Activated T-helper 2 cell treated with anti-CD3 and anti-CD28 coated beads, Interferon-gamma antibody, Interleukin-2, Interleukin-4, amounts not matched to agents 10 μg/mL and 5 μg/mL and 100 μg/mL, durations not matched to agents 14 hours and 24 hours and 36 hours (primary cell): ENCODE measurements around the gene TTN. TPM values are rescaled to one million over a fixed set of nuclear protein-coding genes. Genes with fewer than 3 reads are reported as not detected.
A peak's percentile ranks its signal among the peaks of the same experiment; 100 is the strongest.
"Not testable (repeated sequence)": the region's sequence is repeated elsewhere in the genome, so short reads cannot be mapped to it uniquely, and the experiment has no call there.

Experiments
- DNase-seq: peaks from one replicate; pipeline ENCODE4 v3.0.0; 2021; ENCODE audit warnings: low spot score
- H3K27ac Mint-ChIP-seq: one replicate; pipeline ENCODE4 v1.8.0; 2021; ENCODE audit warnings: mixed read lengths
- H3K27me3 Mint-ChIP-seq: one replicate; pipeline ENCODE4 v1.8.0; 2021; ENCODE audit warnings: low read depth, mixed read lengths
- H3K36me3 Mint-ChIP-seq: one replicate; pipeline ENCODE4 v1.8.0; 2021; ENCODE audit warnings: low read depth, mixed read lengths
- H3K4me1 Mint-ChIP-seq: one replicate; pipeline ENCODE4 v1.8.0; 2021; ENCODE audit warnings: low read depth, mixed read lengths
- H3K4me3 Mint-ChIP-seq: one replicate; pipeline ENCODE4 v1.8.0; 2021; ENCODE audit warnings: low read depth, mild to moderate bottlenecking, moderate library complexity, mixed read lengths
- H3K9me3 Mint-ChIP-seq: one replicate; pipeline ENCODE4 v1.8.0; 2021; ENCODE audit warnings: mixed read lengths
- intact Hi-C: fragments of 100-400 bp; cut with micrococcal nuclease; formaldehyde crosslinking; loops from one replicate; pipeline ENCODE4 v1.15.1; 2023
- total RNA-seq: library from RNA; stranded (reverse); gene quantifications from 2 replicates; pipeline ENCODE4 v1.2.3, GENCODE V29; 2022

The TTN gene
- total RNA-seq, 1 donor from 2014 or later: 3.7 TPM

DNA sequence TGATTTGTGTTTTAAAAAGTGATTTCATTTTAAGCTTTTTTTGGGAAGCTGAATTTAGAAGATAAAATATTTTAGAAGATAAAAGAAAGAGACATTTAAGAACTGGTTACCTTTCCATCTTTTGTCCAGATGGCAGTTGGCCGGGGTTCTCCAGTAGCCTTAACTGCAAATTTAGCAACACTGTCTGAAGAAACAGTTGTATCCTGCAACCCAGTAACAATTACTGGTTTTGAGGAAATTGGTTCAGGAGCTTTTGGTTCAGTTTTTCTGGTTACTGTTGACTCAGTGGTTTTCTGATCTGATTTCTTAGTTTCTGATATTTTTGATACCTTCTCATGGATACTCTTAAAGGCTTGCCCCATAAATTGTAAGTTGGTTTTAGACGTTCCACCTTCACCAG is 277.1 kb downstream of the TTN start:
- Mint-ChIP-seq H3K27ac (peak overlapping the region; percentile 76), H3K4me1 (peaks cover 66% of the 10 kb centered on the region), H3K36me3 (peaks cover 66% of the 10 kb centered on the region), H3K9me3 (peaks cover 3% of the 10 kb centered on the region), H3K4me3 (peak overlapping the region; percentile 27), H3K27me3 (no peaks in the 10 kb centered on the region)
- no peak for DNase-seq
- intact Hi-C loops: loop anchor here (1.0 to 5.0 kb wide), 6 partner anchors 8 to 737 kb away; partner anchors contain the start of genes PJVK and PRKRA

DNA sequence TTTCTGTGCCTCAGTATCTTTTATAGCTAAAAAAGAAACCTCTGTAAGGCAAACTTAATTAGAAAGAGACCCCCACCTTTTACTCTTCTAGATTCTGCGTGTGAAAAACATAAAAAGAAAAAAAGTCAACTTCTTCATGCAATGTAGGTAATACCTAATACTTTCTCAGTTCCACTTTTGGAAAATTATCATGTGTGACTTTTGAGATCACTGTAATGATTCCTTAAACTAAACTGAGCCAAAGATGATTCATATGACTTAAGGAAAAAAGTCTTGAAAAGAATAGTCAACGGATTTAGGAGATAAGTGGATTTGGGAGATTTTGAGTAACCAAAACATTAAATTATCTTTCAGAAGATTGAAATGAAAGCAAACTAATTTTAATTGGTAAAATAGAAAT is 278.0 kb downstream of the TTN start:
- DNase-seq: no peak
- peaks cover 59% of the 10 kb centered on the region for H3K36me3 Mint-ChIP-seq
- peaks cover 3% of the 10 kb centered on the region for H3K9me3 Mint-ChIP-seq
- intact Hi-C loops: no loop called here
- no peak overlapping the region for H3K4me3 Mint-ChIP-seq
- H3K27ac Mint-ChIP-seq: no peak overlapping the region
- no peaks in the 10 kb centered on the region for H3K27me3 Mint-ChIP-seq
- peaks cover 67% of the 10 kb centered on the region for H3K4me1 Mint-ChIP-seq

DNA sequence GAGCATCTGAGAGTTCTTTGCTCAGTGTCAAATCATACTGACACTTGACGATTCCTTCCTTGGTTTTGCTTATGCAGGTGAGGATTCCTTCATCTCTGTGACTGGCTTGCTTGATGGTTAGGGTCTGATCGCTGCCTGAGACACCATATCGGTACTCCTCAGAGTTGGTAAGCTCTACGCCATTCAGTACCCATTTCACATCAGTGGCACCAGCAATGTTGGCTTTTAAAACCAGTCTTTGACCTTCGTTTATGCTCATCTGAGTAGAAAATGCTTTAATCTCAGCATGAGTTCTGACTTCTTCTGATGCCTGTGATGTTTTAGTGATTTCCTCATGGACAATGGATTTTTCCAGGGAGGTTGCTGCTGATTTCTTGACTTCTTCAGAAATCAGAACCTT is 278.6 kb downstream of the TTN start:
- no peaks in the 10 kb centered on the region for H3K27me3 Mint-ChIP-seq

DNA sequence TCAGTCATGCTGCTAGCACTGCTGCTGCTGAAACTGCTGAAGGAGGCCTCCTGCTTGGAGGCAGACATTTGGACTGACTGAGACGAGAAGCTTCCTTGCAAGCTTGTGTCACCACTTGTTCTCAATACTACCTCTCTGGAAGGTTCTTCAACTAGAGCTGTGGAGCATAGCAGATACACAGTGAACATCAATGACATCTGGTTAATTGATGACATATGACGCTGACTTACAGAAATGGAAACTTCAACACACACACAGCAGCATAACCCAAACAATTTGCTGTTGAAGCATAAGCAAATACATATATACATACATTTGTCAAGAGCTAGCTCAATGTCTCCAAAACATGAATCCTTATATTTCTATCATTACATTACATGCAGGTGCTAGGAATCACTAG is 279.6 kb downstream of the TTN start:
- no peak overlapping the region for H3K4me3 Mint-ChIP-seq

More for the DNA sequence above, 278.6 kb downstream of the TTN start:
- no peak overlapping the region for H3K4me3 Mint-ChIP-seq
- no peak overlapping the region for H3K27ac Mint-ChIP-seq
- peaks cover 3% of the 10 kb centered on the region for H3K9me3 Mint-ChIP-seq
- H3K36me3 Mint-ChIP-seq: peaks cover 57% of the 10 kb centered on the region
- DNase-seq: no peak
- intact Hi-C loops: no loop called here
- peaks cover 68% of the 10 kb centered on the region for H3K4me1 Mint-ChIP-seq

DNA sequence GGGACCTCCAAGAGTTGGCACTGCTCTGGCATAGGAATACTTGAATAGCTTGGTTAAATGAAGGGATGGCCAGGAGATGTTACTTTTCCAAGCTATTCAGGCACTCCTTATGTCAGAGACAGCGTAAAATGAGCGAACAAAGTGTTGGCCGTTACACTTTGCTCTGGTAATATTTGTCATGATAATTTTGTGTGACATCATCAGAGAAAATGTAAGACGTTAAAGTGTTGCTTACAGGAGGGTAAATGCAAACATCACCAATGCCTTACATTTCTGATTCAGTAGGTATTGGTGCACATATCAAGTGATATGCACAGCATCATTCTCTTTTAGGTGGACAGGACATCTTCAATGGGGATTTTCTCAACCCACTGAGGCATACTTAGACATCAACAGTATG is 281.0 kb downstream of the TTN start:
- Mint-ChIP-seq H3K4me1 (peaks cover 72% of the 10 kb centered on the region), H3K27ac (no peak overlapping the region), H3K36me3 (peaks cover 52% of the 10 kb centered on the region), H3K4me3 (no peak overlapping the region), H3K9me3 (peaks cover 3% of the 10 kb centered on the region), H3K27me3 (no peaks in the 10 kb centered on the region)
- no peak for DNase-seq
- intact Hi-C loops: no loop called here

More for the DNA sequence above, 279.6 kb downstream of the TTN start:
- Mint-ChIP-seq H3K9me3 (peaks cover 3% of the 10 kb centered on the region), H3K27ac (peak overlapping the region; percentile 21), H3K27me3 (no peaks in the 10 kb centered on the region), H3K36me3 (peaks cover 54% of the 10 kb centered on the region), H3K4me1 (peaks cover 72% of the 10 kb centered on the region)
- DNase-seq: no peak
- intact Hi-C loops: no loop called here

DNA sequence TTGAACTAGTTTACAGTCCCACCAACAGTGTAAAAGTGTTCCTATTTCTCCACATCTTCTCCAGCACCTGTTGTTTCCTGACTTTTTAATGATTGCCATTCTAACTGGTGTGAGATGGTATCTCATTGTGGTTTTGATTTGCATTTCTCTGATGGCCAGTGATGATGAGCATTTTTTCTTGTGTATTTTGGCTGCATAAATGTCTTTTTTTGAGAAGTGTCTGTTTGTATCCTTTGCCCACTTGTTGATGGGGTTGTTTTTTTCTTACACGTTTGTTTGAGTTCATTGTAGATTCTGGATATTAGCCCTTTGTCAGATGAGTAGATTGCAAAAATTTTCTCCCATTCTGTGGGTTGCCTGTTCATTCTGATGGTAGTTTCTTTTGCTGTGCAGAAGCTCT is 281.8 kb downstream of the TTN start:
- H3K4me3 Mint-ChIP-seq: peak overlapping the region; percentile 71
- H3K27ac Mint-ChIP-seq: peak overlapping the region; percentile 69
- H3K27me3 Mint-ChIP-seq, intact Hi-C loops, DNase-seq, H3K9me3 Mint-ChIP-seq: not testable (repeated sequence)
- peaks cover 70% of the 10 kb centered on the region for H3K4me1 Mint-ChIP-seq
- peaks cover 53% of the 10 kb centered on the region for H3K36me3 Mint-ChIP-seq

DNA sequence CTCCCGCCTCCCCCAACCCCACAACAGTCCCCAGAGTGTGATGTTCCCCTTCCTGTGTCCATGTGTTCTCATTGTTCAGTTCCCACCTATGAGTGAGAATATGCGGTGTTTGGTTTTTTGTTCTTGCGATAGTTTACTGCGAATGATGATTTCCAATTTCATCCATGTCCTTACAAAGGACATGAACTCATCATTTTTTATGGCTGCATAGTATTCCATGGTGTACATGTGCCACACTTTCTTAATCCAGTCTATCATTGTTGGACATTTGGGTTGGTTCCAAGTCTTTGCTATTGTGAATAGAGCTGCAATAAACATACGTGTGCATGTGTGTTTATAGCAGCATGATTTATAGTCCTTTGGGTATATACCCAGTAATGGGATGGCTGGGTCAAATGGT is 282.2 kb downstream of the TTN start:
- intact Hi-C loops, H3K9me3 Mint-ChIP-seq, H3K27me3 Mint-ChIP-seq, H3K27ac Mint-ChIP-seq, DNase-seq: not testable (repeated sequence)
- Mint-ChIP-seq H3K4me1 (peaks cover 69% of the 10 kb centered on the region), H3K36me3 (peaks cover 53% of the 10 kb centered on the region), H3K4me3 (peak overlapping the region; percentile 45)

DNA sequence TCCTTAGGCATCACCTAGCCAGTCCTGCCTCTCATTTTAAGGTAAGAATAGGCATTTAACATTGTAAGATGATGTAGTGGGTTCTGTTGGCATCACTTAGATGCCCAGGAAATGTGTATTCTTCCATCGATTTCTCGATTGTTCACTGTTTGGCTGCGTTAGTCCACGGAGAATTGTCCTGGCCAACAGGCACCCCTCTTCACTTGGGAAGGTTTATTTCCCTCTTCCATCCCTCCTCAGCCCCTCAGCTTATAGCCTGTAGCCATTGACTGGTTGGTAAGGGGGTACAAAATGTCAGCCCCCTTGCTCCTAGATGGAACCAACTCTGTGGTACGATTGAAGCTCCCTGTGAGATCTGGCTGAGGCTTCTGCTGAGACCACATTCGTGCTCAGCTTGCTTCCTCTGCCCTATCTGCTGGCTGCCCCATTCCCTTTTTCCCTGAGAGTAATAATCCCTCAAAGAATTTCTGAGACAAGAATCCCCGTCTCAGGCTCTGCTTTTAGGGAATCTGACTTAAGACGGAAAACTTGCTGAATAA is 283.6 kb downstream of the TTN start:
- peaks cover 3% of the 10 kb centered on the region for H3K9me3 Mint-ChIP-seq
- peaks cover 61% of the 10 kb centered on the region for H3K4me1 Mint-ChIP-seq
- no peaks in the 10 kb centered on the region for H3K27me3 Mint-ChIP-seq
- H3K27ac Mint-ChIP-seq: peak overlapping the region; percentile 95
- H3K4me3 Mint-ChIP-seq: peak overlapping the region; percentile 99
- peaks cover 56% of the 10 kb centered on the region for H3K36me3 Mint-ChIP-seq
- intact Hi-C loops: loop anchor here (1.0 to 5.0 kb wide), 7 partner anchors 9 to 583 kb away; partner anchors contain the start of genes FKBP7, PJVK, PRKRA and RBM45
- DNase-seq: no peak

DNA sequence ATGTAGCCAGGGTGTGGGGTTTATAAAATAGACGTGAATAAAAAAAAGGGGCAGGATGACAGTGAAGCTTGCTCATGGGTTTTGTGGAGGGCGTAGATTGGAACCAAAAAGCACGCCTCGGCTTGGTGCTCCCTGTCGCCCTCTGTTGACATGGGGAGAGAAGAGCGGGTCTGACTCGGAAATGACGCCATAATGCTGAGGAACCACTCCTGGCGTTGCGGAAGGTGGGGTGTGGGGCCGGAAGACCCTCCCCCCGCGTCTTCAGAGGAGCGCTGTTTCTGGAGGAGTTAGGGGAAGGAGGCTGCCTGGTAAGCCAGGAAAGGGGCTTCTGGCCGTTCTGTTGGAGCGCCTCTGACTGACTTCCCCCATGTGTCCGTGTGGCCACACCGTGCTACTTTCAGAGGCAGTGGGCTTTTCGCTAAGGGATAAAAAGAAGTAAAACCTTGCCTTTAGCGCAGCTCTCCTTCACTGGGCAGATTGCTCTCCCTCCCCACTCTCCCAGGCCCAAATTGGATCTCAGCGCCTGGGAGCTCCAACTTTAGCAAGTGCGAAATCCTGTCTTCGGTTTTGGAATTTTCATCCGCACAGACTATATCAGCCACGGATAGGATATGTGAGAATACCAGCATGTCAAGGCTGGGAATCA is 284.1 kb downstream of the TTN start:
- intact Hi-C loops: loop anchor here (1.0 to 5.0 kb wide), 7 partner anchors 7 to 584 kb away; partner anchors contain the start of genes FKBP7, PJVK, PRKRA and RBM45

DNA sequence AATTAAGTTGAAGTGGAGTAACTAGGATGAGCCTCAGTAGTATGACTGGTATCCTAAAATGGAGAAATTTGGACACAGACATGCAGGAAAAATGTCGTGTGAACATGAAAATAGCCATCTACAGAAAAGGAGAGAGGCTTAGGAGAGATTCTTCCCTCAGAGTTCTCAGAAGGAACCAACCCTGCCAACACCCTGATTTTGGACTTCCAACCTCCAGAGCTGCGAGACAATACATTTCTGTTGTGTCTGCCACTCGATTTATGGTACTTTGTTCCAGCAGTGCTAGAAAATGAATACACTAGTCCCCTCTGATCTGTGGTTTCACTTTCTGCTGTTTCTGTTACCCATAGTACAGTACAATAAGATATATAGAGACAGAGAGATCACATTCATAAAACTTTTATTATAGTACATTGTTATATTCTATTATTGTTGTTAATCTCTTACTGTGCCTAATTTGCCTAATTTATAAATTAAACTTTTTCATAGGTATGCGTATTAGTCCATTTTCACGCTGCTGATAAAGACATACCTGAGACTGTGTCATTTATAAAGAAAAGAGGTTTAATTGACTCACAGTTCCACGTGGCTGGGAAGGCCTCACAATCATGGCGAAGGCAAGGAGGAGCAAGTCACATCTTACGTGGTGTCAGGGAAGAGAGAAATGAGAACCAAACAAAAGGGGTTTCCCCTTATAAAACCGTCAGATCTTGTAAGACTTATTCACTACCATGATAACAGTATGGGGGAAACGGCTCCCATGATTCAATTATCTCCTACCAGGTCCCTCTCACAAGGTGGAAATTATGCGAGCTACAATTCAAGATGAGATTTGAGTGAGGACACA is 285.7 kb downstream of the TTN start:
- no peak for DNase-seq
- peaks cover 61% of the 10 kb centered on the region for H3K36me3 Mint-ChIP-seq
- H3K27me3 Mint-ChIP-seq: no peaks in the 10 kb centered on the region
- H3K4me3 Mint-ChIP-seq: peak overlapping the region; percentile 26
- H3K4me1 Mint-ChIP-seq: peaks cover 39% of the 10 kb centered on the region
- peak overlapping the region; percentile 78 for H3K27ac Mint-ChIP-seq
- peaks cover 3% of the 10 kb centered on the region for H3K9me3 Mint-ChIP-seq
- intact Hi-C loops: loop anchor here (1.0 to 5.0 kb wide), 6 partner anchors 9 to 585 kb away; partner anchors contain the start of genes FKBP7, PJVK, PRKRA and RBM45

More for the DNA sequence above, 284.1 kb downstream of the TTN start:
- peak; percentile 81 for DNase-seq
- Mint-ChIP-seq H3K4me3 (peak overlapping the region; percentile 99), H3K4me1 (peaks cover 55% of the 10 kb centered on the region), H3K27ac (peak overlapping the region; percentile 95), H3K27me3 (no peaks in the 10 kb centered on the region), H3K9me3 (peaks cover 3% of the 10 kb centered on the region), H3K36me3 (peaks cover 56% of the 10 kb centered on the region)

DNA sequence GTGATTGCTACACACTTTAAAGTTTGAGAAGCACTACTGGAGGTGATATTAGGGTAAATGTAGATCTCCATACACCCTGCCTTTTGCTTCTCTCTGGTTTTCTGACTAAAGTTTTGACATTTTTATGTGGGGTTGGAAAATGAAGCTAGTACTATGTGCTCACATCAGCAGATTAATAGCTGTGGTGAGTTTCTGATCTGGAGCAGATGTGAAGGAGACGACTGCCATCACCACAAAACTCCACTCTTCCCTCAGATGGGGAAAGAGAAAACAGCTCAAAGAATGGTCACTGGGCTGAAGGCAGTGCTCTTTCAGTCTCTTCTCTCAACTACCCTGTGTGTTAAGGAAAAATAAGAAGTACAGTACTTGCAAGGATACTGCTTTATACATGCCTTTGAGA is 289.7 kb downstream of the TTN start:
- Mint-ChIP-seq H3K36me3 (peaks cover 63% of the 10 kb centered on the region), H3K27ac (no peak overlapping the region), H3K27me3 (no peaks in the 10 kb centered on the region), H3K4me3 (no peak overlapping the region), H3K9me3 (no peaks in the 10 kb centered on the region), H3K4me1 (peaks cover 41% of the 10 kb centered on the region)
- intact Hi-C loops: no loop called here
- no peak for DNase-seq

DNA sequence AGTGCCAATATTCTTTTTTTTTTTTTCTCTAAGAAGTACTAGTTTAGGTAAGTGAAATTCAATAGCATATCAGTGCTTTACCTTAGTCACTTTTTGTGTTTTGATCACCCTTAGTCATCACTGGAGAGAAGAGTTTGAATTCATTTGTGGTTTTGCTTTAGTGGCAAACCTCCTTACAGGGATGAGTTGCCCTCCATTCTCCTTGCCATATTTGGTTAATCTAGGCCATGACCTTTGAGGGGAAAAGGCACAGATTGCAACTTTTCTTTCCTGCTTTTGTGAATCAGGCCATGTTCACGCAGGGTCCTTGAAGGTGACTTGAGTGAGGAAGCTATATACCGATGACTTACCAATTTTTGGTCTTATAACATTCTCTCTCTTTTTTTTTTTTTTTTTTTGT is 292.6 kb downstream of the TTN start:
- H3K27ac Mint-ChIP-seq: peak overlapping the region; percentile 78
- no peaks in the 10 kb centered on the region for H3K27me3 Mint-ChIP-seq
- H3K4me3 Mint-ChIP-seq: peak overlapping the region; percentile 58
- H3K4me1 Mint-ChIP-seq: peaks cover 27% of the 10 kb centered on the region
- H3K9me3 Mint-ChIP-seq: no peaks in the 10 kb centered on the region
- DNase-seq: no peak
- intact Hi-C loops: loop anchor here (1.0 to 5.0 kb wide), 5 partner anchors 9 to 518 kb away; no protein-coding TSS in a partner anchor
- peaks cover 59% of the 10 kb centered on the region for H3K36me3 Mint-ChIP-seq
